ENCODE measurements around the gene ZNF185. TPM values are rescaled to one million over a fixed set of nuclear protein-coding genes. Genes with fewer than 3 reads are reported as not detected.

ZNF185 gene
- total and polyA plus RNA-seq, 10 of the 15 experiments (the other 5 are each of a cell fraction or from before 2014, with no cell fraction given) = 0.23 to 1.3 (median 0.55) TPM

- WGBS (ENCODE audit: insufficient coverage, insufficient replicate concordance, low lambda C conversion rate, missing lambda C conversion rate) = 37% methylated on average over 3 of the region's 3 CpGs
- Histone ChIP-seq H3K79me2 (ENCODE audit: control insufficient read depth, insufficient read depth, low read length) (no peaks in the 10 kb centered on the region), H3K4me1 (ENCODE audit: control insufficient read depth, insufficient read depth, low read length) (no peaks in the 10 kb centered on the region)
These were observed 2.7 kb upstream of the ZNF185 start for GRCh38 chrX:152895121-152895520.

More at GRCh38 chrX:152895121-152895520, 2.7 kb upstream of the ZNF185 start:
- Histone ChIP-seq H3K27me3 (replicated peaks in 1 of 2; ENCODE audit: control insufficient read depth in 2 of 2, insufficient read depth in 2 of 2, low read length in 1 of 2) (no peaks in the 10 kb centered on the region; a peak in 1 of 4 replicates), H3K9ac (ENCODE audit: control insufficient read depth, insufficient read depth, low read length) (no peak overlapping the region), H3K36me3 (ENCODE audit: control insufficient read depth in 2 of 2, insufficient read depth in 2 of 2, low read length in 1 of 2) (no peaks in the 10 kb centered on the region), H3K4me2 (ENCODE audit: control insufficient read depth, insufficient read depth) (no peak overlapping the region), H4K20me1 (ENCODE audit: control insufficient read depth, insufficient read depth) (no peaks in the 10 kb centered on the region), H3K4me3 (no peak overlapping the region), H3K27ac (ENCODE audit: control insufficient read depth, insufficient read depth) (no peak overlapping the region), H3K9me3 (replicated peaks; ENCODE audit: control insufficient read depth, insufficient read depth, low read length) (no peaks in the 10 kb centered on the region), H2AFZ (ENCODE audit: control insufficient read depth, low read depth, low read length) (no peak overlapping the region)
- no TSS peak for BruUV-seq (replicated peaks)
- ChIA-PET POLR2A (no interaction called here), CTCF (interaction anchor here (0.5 to 1.0 kb wide), 2 partner anchors 11 to 100 kb away, joined by 3 to 5 read pairs; no protein-coding TSS in a partner anchor), RAD21 (ENCODE audit: unreplicated experiment) (no interaction called here), SMC1A (ENCODE audit: uncharacterized antibody, unreplicated experiment) (no interaction called here)
- DNase-seq (ENCODE audit: low read depth, low spot score) (no peak), FAIRE-seq (no peak), ATAC-seq (no peak)
- TF ChIP-seq TARDBP (IDR thresholded peaks at IDR 0.05; ENCODE audit: borderline replicate concordance) (no peak), POLR2A (IDR thresholded peaks at IDR 0.05; ENCODE audit: low read depth, low read length) (no peak), PML (IDR thresholded peaks at IDR 0.05; ENCODE audit: low read length) (no peak), EP300 (IDR thresholded peaks at IDR 0.05; ENCODE audit: borderline replicate concordance in 1 of 2, control insufficient read depth in 1 of 2, low read depth in 2 of 2, low read length in 2 of 2) (no peak), SKIL (IDR thresholded peaks at IDR 0.05; ENCODE audit: low read depth, poor library complexity, severe bottlenecking) (no peak), SREBF1 (IDR thresholded peaks at IDR 0.05; ENCODE audit: low read length) (no peak), BRCA1 (IDR thresholded peaks at IDR 0.05; ENCODE audit: low read depth, low read length) (no peak), MEF2B (IDR thresholded peaks at IDR 0.05; ENCODE audit: partially characterized antibody, poor library complexity, severe bottlenecking) (no peak), NBN (IDR thresholded peaks at IDR 0.05) (no peak), NR2C1 (IDR thresholded peaks at IDR 0.05) (no peak), POLR2AphosphoS2 (IDR thresholded peaks at IDR 0.05; ENCODE audit: low read depth, low read length) (no peak), EGR1 (IDR thresholded peaks at IDR 0.05; ENCODE audit: borderline replicate concordance in 1 of 2, low read depth in 2 of 2, low read length in 2 of 2) (no peak), EZH2 (IDR thresholded peaks at IDR 0.05; ENCODE audit: borderline replicate concordance, control insufficient read depth, low read depth, low read length) (no peak)
- TF ChIP-seq, protein P1, sequence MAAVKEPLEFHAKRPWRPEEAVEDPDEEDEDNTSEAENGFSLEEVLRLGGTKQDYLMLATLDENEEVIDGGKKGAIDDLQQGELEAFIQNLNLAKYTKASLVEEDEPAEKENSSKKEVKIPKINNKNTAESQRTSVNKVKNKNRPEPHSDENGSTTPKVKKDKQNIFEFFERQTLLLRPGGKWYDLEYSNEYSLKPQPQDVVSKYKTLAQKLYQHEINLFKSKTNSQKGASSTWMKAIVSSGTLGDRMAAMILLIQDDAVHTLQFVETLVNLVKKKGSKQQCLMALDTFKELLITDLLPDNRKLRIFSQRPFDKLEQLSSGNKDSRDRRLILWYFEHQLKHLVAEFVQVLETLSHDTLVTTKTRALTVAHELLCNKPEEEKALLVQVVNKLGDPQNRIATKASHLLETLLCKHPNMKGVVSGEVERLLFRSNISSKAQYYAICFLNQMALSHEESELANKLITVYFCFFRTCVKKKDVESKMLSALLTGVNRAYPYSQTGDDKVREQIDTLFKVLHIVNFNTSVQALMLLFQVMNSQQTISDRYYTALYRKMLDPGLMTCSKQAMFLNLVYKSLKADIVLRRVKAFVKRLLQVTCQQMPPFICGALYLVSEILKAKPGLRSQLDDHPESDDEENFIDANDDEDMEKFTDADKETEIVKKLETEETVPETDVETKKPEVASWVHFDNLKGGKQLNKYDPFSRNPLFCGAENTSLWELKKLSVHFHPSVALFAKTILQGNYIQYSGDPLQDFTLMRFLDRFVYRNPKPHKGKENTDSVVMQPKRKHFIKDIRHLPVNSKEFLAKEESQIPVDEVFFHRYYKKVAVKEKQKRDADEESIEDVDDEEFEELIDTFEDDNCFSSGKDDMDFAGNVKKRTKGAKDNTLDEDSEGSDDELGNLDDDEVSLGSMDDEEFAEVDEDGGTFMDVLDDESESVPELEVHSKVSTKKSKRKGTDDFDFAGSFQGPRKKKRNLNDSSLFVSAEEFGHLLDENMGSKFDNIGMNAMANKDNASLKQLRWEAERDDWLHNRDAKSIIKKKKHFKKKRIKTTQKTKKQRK (IDR thresholded peaks at IDR 0.05; ENCODE audit: low read depth, low read length) = no peak
- intact Hi-C loops (cut with micrococcal nuclease; ENCODE audit: unreplicated experiment) = no loop called here
- in situ Hi-C loops (cut with MboI) = no loop called here

Data from GM12878 (cell line).